ENCODE results near the gene C1GALT1.
"Not testable (repeated sequence)": the region's sequence is repeated elsewhere in the genome, so short reads cannot be mapped to it uniquely, and the experiment has no call there.

C1GALT1 gene

DNA sequence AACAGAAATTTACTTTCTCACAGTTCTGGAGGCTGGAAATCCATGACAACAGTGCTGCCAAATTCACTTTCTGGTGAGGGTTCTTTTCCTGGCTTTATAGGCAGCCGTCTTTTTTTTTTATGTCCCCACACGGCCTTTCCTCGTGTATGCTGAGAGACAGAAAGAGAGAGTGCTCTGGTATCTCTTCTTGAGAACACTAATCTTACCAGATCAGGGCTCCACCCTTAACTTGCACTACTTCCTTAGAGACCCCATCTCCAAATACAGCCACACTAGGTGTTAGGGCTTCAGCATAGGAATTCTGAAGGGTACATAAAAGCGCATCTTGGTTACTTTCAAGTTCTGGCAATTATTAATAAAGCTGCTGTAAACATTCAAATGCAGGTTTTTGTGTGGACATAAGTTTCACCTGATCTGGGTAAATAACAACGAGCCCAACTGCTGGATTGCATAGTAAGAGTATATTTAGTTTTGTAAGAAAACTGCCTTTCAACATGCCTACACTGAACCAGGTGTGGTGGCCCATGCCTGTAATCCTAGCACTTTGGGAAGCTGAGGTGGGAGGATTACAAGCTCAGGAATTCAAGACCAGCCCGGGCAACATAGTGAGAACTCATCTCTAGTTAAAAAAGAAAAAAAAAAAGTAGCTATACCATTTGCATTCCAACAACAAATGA, 8.2 kb upstream of the C1GALT1 start:
- DNase-seq: no peak

DNA sequence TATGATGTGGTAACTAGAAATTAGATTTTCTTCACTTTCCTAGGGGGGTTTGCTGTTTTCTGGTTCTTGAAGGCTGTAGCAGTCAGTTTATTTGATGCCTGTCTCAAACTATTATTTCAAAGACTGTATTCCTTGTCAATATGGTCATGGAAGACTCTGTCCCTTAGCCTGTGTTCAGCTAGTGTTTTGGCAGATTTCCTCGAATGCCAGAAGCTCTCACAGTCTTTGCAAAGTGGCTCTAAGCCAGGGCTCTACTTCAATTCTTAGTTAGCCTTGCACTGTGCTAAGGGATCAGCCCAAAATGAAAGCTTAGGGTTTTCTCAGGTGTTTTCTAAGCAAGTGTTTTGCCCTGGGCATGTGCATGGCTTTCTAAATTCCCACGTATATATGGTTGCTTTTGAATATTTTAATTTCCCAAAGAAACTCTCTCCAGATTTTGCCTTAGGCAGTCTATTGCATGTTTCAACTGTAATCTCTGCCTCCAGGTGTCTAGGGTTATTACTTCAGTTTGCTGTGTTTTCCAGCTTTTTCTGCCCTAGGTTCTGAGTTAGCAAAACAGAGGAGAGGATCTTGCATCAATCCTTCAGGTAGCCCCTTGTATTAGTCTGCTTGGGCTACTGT, 7.2 kb upstream of the C1GALT1 start:
- no peak for DNase-seq

DNA sequence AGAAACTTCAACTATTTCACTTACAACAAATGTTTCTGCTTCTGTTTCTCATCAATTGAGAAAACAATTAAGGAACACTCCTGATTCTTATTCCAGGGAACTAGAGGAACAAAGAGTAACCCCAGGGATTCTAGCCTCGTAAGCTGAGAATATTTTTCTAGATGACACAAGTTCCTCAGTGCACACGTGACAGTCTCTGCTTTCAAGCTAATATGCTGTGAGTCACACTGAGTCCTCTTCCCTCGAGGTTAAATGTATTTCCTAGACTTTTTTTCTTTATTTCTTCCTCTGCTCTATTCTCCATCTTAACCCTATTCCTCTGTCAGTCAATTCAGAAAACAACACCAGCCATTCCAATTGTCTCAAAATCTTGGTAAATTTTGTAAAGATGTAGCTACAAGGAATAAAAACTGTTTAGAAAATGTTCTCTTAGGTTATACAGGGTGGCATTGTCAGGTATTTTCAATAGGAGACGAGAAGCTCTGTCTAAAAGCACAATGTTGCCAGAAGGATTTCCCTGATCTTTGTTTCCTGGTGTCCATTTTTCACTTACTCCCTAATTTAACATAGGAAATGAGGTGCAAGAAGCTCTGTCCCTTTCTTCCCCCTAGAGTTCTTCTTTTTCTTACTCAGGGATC, 5.8 kb upstream of the C1GALT1 start:
- DNase-seq: no peak

DNA sequence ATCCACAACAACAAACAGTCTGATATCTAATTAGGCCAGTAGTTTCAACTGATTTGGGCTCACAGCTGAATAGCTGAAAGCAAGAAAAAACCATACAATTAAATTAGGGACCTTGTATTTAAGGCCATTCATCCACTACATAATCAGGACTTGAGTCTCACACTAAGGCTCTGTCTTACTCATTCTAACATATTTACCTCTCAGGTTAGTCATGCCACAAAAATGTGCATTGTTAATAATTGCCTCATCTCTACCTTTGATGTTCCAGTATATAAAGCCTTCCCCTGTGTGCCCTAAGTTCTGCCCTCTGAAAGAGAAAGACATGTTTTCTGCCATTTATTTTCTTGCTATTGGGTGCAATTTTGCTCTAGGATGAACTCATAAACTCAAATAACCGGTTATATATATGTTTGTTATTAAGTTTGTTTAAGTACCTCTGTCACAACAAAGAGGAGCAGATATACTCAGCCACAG, 5.3 kb upstream of the C1GALT1 start:
- DNase-seq: no peak

DNA sequence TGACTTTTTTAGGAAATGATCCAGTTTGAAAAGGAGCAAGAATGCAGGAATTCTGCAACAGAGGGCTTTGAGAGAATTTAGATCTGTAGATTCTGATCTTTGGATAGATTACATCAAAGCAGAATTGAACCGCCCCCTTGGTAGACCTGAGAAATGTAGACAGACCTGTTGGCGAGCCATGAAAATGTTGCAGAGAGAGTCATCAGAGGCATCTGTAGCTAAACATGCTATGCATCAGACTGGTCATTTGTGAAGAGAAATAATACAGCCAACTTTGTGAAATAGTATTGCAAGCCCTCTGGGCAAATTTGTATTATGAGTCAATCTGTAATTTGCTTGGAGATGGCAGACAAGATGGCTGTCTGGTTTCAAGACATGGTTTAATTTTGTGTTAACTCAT, 4.3 kb upstream of the C1GALT1 start:
- DNase-seq: no peak

DNA sequence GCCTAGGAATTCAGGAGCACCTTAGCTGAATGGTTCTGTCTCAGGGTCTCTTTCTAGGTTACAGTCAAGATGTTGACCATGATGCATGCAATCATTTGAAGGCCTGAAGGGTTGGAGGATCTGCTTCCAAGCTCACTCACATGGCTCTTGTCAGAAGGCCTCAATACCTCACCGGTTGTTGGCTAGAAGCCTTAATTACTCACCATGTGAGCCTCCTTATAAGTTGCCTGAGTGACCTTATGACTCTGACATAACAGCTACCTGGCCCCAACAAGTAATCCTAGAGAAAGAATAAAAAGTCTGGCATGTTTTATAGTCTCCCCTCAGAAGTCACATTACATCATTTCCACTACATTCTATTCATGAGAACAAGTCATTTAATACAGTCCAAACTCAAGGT, 3.4 kb upstream of the C1GALT1 start:
- no peak for DNase-seq

DNA sequence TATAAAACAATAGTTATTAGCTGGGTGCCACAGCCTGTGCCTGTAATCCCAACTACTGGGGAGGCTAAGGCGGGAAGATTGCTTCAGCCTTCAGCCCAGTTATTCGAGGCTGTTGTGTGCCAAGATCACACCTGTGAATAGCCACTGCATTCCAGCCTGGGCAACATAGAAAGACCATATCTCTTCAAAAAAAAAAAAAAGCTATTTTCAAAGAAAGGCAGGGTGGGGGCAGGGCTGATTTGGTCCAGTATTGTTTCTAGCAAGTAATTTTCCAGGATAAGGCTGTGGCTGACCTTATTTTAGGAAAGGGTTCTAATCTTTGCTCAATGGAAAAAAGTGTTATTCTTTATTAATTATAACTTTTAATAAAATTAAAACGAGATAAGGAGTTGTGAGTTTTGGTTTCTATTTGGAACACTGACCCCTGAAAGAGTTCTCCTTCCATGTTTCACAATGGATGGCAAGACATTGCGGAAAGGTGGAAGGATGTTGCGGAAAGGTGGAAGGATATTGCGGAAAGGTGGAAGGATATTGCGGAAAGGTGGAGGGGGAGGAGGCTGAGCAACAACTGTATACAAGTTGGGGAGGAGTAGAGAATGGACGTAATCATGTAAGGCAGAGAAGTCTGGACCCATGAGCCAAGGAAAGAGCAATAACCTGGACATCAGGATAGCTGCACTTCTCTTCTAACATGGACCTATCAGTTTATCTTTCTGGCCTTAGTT, 1.5 kb upstream of the C1GALT1 start:
- DNase-seq: no peak

DNA sequence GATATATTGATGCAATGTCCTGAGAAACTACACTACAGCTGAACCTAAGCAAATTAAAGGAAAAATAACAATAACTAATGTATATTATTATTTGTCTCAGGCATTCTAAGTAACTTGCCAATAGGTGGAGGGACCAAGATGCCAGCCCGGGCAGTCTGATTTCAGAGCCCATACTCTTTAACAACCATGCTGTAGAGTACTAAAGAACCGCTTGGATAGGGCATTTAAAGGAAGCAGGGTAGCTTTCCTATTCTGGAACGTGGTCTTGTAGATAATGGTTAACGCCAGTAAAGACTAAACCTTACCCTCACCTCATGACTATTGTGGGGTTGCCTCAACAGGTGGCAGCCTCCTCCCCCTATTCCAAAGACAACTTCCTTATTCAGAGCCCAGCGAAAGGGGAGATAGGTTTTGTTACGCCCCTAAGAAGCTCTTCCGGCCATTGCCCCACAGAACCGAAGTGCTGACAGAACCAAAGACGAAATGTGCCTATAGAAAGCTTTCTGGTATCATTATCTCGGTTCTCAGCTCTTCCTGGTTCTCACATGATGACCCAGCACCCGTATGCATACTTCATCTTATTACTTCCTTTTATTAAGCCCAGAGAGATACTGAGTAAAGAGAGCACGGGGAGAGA, 707 bp upstream of the C1GALT1 start:
- peak; percentile 25 for DNase-seq

DNA sequence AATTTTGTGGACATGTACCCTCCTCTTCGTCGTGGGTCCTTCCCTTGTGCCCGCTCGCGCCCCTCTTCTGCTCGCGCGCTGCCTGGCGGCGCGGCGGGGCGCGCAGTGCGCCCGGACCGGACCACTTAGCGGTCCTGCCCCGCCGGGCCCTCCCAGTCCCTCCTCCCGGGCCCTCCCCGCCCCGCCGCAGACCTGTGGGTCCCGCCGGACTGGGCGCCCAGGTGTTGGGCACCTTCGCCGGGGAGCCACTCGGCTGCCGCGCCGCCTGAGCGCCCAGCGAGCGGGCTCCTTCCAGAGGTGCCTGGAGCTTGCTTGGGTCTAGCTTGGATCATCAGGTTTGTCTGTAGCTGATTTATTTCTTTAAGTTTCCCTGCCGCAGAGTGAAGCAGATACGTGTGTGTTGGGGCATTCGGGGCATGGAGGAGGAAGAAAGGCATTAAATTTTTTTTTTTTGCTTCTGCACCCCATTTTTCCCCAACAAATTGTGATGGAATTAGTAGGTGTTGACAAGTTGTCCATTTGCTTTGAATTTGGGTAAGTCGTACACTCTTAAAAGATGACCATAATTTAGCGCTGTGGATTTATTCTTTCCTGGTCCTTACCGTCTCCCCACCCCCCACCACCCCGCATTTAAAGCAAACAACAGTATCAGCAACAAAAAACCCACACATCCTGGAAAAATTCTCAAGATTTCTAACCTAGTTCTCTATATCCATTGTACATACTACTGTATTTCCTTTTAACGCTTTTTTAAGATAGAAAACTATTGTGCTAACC, 905 bp downstream of the C1GALT1 start:
- no peak for DNase-seq

DNA sequence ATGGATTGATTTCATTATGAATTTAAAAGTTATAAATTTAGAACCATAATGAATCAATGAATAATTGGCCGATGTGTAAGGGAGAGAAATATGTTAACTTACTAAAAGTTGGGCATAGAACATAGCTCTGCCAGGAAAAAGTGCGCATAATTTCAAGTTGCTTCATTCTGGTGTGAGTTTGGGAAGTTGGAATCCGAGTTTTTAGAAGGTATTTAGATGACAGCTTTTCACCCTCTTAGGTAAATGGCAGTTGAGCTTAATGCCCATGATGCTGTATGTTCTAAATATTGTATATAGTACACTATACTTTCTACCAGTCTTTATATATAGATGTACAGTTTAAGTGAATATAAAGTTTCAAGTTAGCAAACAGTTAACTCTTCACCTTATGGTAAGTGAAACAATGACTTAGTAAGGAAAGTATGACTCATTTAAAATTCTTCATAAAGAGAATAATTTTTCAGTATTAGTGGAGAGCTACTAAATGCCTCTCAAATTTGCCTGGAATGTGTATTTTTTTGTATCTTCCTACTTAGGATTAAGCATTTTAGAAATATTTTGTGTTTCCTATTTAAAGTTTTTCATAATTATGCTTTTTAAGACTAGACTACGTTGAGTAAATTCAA, 1.6 kb downstream of the C1GALT1 start:
- no peak for DNase-seq

DNA sequence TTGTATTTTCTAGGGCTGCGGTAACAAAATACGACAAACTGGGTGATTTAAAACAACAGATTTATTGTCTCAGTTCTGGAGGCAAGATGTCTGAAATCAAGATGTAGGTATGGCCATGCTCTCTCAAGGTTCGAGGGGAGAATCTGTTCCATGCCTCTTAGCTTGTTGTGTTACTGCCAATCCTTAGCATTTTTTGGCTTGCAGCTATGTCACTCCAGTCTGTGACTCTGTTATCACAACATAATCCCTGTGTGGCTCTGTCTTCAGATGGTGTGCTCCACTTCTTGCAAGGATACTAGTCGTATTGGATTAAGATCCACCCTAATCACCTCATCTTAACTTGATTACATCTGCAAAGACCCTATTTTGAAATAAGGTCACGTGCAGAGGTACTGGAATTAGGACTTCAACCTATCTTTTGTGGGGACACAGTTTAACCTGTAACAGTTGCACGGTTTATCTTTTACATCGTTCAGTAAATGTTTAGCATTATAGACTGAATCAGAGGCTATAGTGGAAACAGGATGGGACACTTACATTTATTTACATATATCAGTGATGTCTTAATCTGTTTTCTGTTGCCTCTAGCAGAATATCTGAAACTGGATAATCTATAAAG, 3.1 kb downstream of the C1GALT1 start:
- DNase-seq: no peak

DNA sequence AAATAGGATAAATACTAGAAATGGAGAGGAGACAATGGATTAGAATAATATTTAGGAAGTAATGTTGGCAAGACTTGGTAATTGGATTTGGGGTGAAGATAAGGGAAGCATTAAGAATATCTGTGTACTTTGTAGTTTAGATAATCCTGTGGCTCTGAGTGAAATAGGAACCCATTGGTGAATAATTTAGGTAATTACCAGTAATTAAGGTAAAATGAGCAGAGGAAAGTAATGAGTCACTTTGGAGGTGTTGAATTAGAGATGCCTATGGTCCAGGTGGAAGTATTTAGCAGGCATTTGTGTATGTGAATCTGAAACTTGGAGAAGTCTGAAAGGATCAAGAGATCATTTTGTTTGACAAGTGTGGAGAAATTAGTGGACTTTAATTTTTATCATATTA, 5.7 kb downstream of the C1GALT1 start:
- no peak for DNase-seq

DNA sequence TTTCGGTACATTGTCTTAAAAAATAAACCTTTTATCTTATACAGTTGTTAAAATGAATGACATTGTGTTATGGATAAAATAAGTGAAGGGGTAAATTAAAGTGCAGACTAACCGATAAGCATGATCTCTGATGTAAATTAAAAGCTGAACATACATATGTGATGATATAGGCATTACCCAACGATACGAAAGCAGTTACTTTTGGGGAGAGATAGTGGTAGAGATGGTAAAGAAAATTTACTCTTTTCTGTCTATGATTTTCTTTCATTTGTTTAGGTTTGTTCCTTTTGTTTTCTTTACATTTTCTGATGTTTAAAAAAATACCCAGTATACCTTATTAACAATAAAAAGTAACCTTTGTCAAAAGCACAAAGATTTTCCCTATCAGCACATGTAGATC, 6.4 kb downstream of the C1GALT1 start:
- DNase-seq: no peak

DNA sequence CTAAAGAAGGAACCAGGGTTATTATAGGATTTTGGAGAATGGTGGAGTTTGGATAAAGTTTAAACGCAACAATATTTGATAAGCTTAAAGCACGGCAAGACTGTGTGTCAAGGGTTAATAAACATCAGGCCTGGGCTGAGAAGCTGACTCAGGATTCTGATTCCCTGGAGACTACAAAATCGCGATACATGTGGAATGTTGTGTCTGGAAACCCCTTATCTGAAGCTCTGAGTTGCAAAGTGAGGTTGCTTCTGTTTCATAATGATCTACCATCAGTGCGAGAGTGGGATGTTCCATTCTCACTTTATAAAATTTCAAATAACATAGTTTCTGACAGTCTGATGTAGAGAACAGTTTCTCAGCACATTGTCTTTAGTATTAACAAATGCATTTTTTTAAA, 7.8 kb downstream of the C1GALT1 start:
- no peak for DNase-seq

DNA sequence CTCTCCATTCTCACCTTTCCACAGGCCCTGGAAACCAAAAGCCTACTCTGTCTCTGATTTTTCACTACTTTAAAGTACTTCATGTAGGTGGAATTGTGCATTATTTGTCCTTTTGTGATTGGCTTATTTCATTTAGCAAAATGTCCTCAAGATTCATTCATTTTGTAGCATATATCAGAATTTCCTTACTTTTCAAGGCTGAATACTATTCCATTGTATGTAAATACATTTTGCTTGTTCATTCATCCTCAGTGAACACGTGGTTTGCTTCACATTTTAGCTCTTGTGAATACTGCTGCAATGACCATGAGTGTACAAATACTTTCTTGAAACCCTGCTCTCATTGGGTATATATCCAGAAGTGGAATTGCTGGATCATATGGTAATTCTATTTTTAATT, 8.8 kb downstream of the C1GALT1 start:
- DNase-seq: no peak

DNA sequence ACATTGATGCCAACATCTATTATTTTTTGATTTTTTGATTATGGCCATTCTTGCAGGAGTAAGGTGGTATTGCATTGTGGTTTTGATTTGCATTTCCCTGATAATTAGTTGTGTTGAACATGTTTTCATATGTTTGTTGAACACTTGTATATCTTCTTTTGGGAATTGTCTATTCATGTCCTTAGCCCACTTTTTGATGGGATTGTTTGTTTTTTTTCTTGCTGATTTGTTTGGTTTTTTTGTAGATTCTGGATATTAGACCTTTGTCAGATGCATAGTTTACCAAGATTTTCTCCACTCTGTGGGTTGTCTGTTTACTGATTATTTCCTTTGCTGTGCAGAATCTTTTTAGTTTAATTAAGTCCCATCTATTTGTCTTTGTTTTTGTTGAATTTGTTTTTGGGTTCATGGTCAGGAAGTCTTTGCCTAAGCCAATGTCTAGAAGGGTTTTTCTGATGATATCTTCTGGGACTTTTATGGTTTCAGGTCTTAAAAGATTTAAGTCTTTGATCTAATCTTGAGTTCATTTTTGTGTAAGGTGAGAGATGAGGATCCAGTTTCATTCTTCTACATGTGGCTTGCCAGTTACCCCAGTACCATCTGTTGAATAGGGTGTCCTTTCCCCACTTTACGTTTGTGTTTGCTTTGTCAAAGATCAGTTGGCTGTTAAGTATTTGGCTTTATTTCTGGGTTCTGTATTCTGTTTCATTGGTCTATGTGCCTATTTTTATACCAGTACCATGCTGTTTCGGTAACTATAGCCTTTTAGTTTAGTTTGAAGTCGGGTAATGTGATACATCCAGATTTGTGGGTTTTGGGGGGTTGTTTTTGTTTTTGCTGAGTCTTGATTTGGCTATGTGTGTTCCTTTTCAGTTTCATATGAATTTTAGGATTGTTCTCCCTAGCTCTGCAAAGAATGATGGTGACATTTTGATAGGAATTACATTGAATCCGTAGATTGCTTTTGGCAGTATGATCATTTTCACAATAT, 10.7 kb downstream of the C1GALT1 start:
- not testable (repeated sequence) for DNase-seq

DNA sequence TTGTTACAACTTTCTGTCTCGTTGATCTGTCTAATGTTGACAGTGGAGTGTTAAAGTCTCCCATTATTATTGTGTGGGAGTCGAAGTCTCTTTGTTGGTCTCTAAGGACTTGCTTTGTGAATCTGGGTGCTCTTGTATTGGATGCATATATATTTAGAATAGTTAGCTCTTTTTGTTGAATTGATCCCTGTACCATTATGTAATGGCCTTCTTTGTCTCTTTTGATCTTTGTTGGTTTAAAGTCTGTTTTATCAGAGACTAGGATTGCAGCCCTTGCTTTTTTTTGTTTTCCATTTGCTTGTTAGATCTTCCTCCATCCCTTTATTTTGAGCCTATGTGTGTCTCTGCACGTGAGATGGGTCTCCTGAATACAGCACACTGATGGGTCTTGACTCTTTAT, 17.2 kb downstream of the C1GALT1 start:
- DNase-seq: not testable (repeated sequence)

DNA sequence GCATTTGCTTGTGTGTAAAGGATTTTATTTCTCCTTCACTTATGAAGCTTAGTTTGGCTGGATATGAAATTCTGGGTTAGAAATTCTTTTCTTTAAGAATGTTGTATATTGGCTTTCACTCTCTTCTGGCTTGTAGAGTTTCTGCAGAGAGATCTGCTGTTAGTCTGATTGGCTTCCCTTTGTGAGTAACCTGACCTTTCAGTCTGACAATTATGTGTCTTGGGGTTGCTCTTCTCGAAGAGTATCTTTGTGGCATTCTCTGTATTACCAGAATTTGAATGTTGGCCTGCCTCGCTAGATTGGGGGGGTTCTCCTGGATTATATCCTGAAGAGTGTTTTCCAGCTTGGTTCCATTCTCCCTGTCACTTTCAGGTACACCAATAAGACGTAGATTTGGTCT, 17.9 kb downstream of the C1GALT1 start:
- DNase-seq: not testable (repeated sequence)

DNA sequence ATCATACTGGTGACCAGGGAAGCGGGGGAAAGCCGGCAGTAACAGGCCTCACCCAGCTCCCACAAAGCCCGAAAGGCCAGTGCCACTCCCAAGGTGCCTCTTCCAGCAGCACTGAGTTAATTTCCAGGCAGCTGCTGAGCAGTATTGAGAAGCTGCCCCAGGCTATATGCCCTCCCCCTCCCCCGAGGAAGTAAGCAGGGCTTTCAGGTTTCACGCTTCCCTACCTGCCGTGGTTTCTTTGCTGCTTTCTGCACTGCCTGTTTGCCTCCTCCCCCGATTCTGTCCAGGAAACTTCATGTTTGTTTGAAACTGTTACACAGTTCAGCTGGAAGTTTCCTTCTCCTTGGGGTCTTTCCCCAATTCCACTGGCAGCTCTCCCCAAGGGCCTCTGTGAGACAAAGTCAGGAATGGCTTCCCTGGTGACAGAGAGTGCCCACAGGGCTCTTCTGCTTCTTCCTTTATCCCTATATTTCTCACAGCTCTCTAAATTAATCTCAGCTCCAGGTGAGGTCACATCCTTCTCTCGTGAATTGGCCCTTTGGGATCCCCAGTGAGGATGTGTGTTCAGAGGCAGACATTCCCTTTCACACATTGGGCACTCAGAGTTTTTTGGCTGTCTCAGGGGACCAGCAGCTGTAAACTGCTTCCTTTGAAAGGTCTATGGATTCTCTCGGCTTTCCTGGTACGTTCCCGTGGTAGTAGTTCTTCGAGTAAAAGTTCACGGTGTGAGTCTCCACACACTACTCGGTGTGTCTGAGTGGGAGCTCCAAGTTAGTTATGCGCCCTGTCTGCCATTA, 19.4 kb downstream of the C1GALT1 start:
- DNase-seq: peak; percentile 13
